Ovary (tissue), 9 donors: ENCODE data around the gene AGMAT. TPM values are rescaled to one million over a fixed set of nuclear protein-coding genes. Genes with fewer than 3 reads are reported as not detected.

Experiments used
- DNase-seq, 5 donors: peaks; one replicate each; pipeline ENCODE4 v3.0.0-alpha.2; 2019 to 2020
- H3K27ac ChIP-seq, 2 donors: fragments of 200-600 bp; one replicate each; pipeline versions ENCODE4 v1.5.1 to v1.8.0; 2019 to 2022
- H3K27me3 ChIP-seq: fragments of 200-600 bp; one replicate; pipeline ENCODE4 v1.8.0; 2022
- H3K36me3 ChIP-seq: fragments of 200-600 bp; sonication (generic); one replicate; pipeline ENCODE4 v1.5.1; 2019
- H3K4me1 ChIP-seq: one replicate; pipeline ENCODE4 v1.8.1; 2013; ENCODE audit warnings: mild to moderate bottlenecking, moderate library complexity; ENCODE audit not compliant: insufficient read depth
- H3K4me3 ChIP-seq: fragments of 200-600 bp; sonication (generic); one replicate; pipeline ENCODE4 v1.5.1; 2017
- H3K9me3 ChIP-seq, 2 donors: fragments of 200-600 bp in 1 of 2; sonication (generic) in 1 of 2; one replicate each; pipeline versions ENCODE4 v1.5.1 to v1.8.1; 2013 to 2019; ENCODE audit warnings: mild to moderate bottlenecking in 1 of 2, moderate library complexity in 1 of 2
- EP300 ChIP-seq: sonication (generic); formaldehyde crosslinking; IDR thresholded peaks from one replicate; pipeline ENCODE4 v1.6.1; 2017; ENCODE audit warnings: antibody characterized with exemption
- POLR2A ChIP-seq: fragments of 450-650 bp; IDR thresholded peaks from one replicate; pipeline ENCODE4 v1.6.1; 2017; ENCODE audit warnings: antibody characterized with exemption, mild to moderate bottlenecking, moderate library complexity
- WGBS, 3 donors: extraction: QIAGEN DNeasy Blood & Tissue Kit in 1 of 3; methylation state at CpG; one replicate each; pipeline versions ENCODE4 v1.1.5 to v1.1.7; 2013 to 2017; 5-methylcytosine and 5-hydroxymethylcytosine counted together
- intact Hi-C, 4 donors: fragments of 100-400 bp; cut with DNase I; formaldehyde crosslinking; loops; one replicate each; pipeline versions ENCODE4 v1.11.0 to v1.15.1; 2022 to 2023
- polyA plus RNA-seq, 2 donors: library from polyadenylated mRNA; stranded (reverse); fragments of 200-250 nt in 1 of 2; fragments of 350-450 nt in 1 of 2; fragmentation: Illumina TruSeq in 1 of 2; extraction: RNeasy Lipid Tissue Mini Kit (QIAGEN cat#74804) in 1 of 2; gene quantifications; one replicate each; pipeline ENCODE4 v1.2.3, GENCODE V29; 2013 to 2014
- total RNA-seq, 7 donors: library from RNA; depleted of rRNA in 2 of 7; stranded (reverse); fragments of >200 nt in 2 of 7; fragmentation: NEBNext Ultra II Directional in 3 of 7; extraction: Animal tissue kit (Norgen Biotek cat#: 25700) in 3 of 7; gene quantifications; one replicate each; pipeline versions ENCODE4 v1.1.0 to v1.2.4, GENCODE V29; 2016 to 2023
- TF ChIP-seq, protein P1 (sequence below), 3 donors: fragments of 450-650 bp in 2 of 3; fragments of 200-600 bp in 1 of 3; IDR thresholded peaks; one replicate each; pipeline versions ENCODE4 v1.5.1 to v1.8.0; 2016 to 2022; ENCODE audit warnings: antibody characterized with exemption in 3 of 3, mild to moderate bottlenecking in 1 of 3
- donor health status: DM: no; HTN: no; CAD: no; lungs with moderate emphysema.
- donor health status: DM: no; HTN: no; CAD: no.
- donor health status: Bipolar disorder and iron deficiency.
- donor health status: DM: yes; HTN: yes; CAD: no.
- donor health status: DM: no; HTN: no; CAD: no.
- donor health status: DM: yes; HTN: yes; CAD: no.

The AGMAT gene
- total and polyA plus RNA-seq, 9 donors: 0.08 to 1.5 (median 0.30) TPM; not detected in 4

DNA sequence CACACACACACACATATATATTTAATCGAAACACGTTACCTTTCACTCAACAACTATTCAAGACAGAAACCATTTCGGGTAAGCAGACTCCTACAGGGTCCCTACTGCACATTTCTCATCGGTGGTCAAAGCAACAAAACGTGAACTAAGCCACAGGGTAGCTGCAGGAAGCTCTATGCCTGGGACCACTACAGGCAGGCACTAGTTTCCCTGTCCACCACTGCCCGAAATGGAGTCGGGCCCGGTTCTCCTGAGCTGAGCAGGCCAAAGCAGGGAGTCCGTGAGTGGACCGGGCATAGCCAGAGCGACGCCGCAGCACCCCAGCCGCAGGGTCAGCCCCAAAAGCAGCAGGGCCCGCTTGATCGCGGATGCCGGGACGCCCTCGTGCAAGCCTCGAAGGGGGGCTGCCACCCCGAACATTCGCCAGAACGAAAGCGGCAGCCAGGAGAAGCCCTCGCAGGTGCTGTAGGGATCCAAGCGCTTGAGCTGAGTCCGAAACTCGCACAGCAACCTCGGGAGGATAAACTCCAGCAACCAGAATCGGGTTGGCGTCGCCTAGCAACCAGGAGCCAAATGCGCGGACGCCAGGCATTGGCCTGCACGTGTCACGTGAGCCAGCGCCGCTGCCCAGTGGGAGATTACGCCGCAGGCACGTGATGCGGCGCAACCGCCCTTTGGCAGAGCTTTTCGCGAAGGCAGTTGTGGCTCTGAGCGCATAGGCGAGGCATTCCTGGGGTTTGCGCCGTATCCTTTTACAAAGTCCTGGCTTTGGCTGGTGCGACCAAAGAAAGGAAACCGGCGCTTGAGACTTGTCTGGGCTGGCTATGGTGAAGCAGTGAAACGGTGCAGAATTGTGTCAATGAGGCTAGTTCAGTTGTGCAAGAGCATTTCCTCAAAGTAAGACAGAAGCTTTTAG is 18.5 kb upstream of the AGMAT start:
- Histone ChIP-seq H3K36me3 (no peaks in the 10 kb centered on the region), H3K4me1 (peaks cover 3% of the 10 kb centered on the region), H3K27me3 (no peaks in the 10 kb centered on the region), H3K9me3 (no peaks in the 10 kb centered on the region), H3K4me3 (peak overlapping the region; percentile 57), H3K27ac (peak overlapping the region in 1 of 2 donors; percentile 57)
- intact Hi-C loops: no loop called here
- 0 to 1% (median 1%) methylated on average over 48 to 56 of the region's 56 CpGs for WGBS, 3 donors
- no peak for TF ChIP-seq EP300
- TF ChIP-seq POLR2A: peak; percentile 51
- peak; percentile 95 to 98 (median 97) for DNase-seq

DNA sequence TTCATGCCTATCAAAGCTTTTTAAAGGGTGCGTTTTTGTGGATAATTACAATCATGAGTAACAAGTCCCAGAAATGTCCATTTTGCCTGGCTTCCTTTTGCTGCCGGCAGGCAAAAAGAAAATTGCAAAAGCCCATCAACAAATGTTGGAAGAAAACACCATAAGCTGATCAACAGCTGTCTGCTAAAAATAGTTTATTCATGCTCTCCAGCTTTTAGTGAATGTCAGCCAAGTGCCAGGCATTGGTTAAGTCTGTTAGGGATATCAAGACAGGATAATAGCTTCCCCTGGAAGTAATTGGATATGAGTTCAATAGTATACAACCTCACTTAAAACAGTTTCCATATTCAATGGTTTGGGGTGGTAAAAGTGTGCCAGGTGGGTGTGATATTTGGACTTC is 13.6 kb upstream of the AGMAT start:
- intact Hi-C loops: loop anchor here in 3 of 4 donors (10.0 kb wide), 2 partner anchors 136 to 146 kb away; partner anchors contain the start of genes SLC25A34 (in 2 of the 3) and TMEM82 (in 1 of the 3)
- Histone ChIP-seq H3K27me3 (no peaks in the 10 kb centered on the region), H3K4me3 (no peak overlapping the region), H3K9me3 (no peaks in the 10 kb centered on the region), H3K27ac (no peak overlapping the region), H3K36me3 (no peaks in the 10 kb centered on the region), H3K4me1 (peaks cover 2% of the 10 kb centered on the region)
- TF ChIP-seq EP300 (no peak), POLR2A (no peak)
- TF ChIP-seq, protein P1, sequence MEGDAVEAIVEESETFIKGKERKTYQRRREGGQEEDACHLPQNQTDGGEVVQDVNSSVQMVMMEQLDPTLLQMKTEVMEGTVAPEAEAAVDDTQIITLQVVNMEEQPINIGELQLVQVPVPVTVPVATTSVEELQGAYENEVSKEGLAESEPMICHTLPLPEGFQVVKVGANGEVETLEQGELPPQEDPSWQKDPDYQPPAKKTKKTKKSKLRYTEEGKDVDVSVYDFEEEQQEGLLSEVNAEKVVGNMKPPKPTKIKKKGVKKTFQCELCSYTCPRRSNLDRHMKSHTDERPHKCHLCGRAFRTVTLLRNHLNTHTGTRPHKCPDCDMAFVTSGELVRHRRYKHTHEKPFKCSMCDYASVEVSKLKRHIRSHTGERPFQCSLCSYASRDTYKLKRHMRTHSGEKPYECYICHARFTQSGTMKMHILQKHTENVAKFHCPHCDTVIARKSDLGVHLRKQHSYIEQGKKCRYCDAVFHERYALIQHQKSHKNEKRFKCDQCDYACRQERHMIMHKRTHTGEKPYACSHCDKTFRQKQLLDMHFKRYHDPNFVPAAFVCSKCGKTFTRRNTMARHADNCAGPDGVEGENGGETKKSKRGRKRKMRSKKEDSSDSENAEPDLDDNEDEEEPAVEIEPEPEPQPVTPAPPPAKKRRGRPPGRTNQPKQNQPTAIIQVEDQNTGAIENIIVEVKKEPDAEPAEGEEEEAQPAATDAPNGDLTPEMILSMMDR (IDR thresholded peaks at IDR 0.05): no peak
- WGBS, 3 donors: 37 to 45% (median 39%) methylated on average over 2 of the region's 2 CpGs
- no peak for DNase-seq

DNA sequence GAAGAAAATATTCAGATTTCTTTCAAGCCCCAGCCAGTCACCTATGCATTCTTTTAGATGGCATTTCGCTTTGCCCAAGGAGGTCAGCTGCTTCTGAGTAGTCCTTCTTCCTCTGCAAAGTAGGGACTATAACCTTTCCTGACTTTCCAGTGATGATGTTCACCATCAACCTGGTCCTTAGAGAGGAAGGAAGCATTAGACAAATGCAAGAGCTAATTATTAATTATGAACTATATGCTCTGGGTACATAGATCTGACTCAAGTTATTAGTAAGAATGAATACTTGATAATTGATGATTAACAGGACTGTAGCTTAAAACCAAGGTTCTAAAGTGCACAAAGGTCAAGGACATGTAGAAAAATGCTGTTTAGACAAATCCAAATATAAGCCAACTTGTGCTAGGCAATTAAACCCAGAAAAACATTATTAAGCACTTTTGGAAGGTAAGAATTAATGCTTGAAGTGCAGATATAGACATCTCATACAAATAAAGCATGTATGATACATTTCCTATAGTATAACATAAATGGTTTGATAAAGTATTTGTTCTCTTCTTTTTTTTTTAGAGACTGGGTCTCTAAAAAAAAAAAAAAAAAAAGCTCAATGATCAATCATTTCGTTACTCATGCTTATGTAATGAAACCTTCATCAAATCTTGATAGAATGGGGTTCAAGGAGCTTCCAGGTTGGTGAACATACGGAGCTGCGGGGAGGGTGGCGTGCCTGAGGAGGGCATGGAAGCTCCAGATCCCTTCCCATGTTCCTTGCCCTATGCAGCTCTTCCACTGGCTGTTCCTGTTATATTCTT is 11.2 kb upstream of the AGMAT start:
- Histone ChIP-seq H3K27me3 (no peaks in the 10 kb centered on the region), H3K27ac (no peak overlapping the region), H3K4me1 (peaks cover 2% of the 10 kb centered on the region), H3K36me3 (no peaks in the 10 kb centered on the region), H3K9me3 (no peaks in the 10 kb centered on the region), H3K4me3 (no peak overlapping the region)
- DNase-seq: no peak
- intact Hi-C loops: loop anchor here in 3 of 4 donors (10.0 kb wide), 2 partner anchors 139 to 149 kb away; partner anchors contain the start of genes SLC25A34 (in 2 of the 3) and TMEM82 (in 1 of the 3)
- TF ChIP-seq POLR2A: no peak
- no peak for TF ChIP-seq EP300
- TF ChIP-seq, protein P1 (IDR thresholded peaks at IDR 0.05): no peak
- 72 to 80% (median 80%) methylated on average over 5 of the region's 5 CpGs for WGBS, 3 donors

DNA sequence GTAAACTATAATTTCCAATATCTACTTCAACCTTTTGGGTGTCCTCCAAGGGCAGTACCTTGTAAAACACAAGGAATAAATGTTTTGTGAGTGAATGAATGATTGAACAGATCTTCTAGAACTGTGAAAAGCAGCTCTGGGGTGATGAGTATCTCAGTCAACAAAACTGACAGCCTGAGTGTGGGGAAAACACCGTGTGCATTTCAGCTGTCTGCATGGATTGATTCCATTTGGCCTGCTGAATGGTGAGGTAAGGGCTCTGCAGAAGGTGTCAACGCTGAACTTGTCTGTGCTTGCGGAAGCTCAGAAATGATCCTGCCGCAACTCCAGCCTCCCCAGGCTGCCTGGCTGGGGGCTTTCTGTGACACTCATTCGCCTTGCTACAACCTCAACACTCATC is 7.4 kb upstream of the AGMAT start:
- no peaks in the 10 kb centered on the region for H3K27me3 ChIP-seq
- intact Hi-C loops: loop anchor here in 3 of 4 donors (10.0 kb wide), 2 partner anchors 143 to 153 kb away; partner anchors contain the start of genes SLC25A34 (in 2 of the 3) and TMEM82 (in 1 of the 3)
- H3K4me3 ChIP-seq: no peak overlapping the region
- peaks cover 1% of the 10 kb centered on the region for H3K4me1 ChIP-seq
- H3K36me3 ChIP-seq: no peaks in the 10 kb centered on the region
- H3K9me3 ChIP-seq: no peaks in the 10 kb centered on the region
- 74 to 77% (median 75%) methylated on average over 5 of the region's 5 CpGs for WGBS, 3 donors
- TF ChIP-seq POLR2A (no peak), EP300 (no peak)
- TF ChIP-seq, protein P1 (IDR thresholded peaks at IDR 0.05): no peak
- DNase-seq: no peak
- no peak overlapping the region for H3K27ac ChIP-seq
